Measurements from ENCODE around the gene ADCY2. TPM values are rescaled to one million over a fixed set of nuclear protein-coding genes. Genes with fewer than 3 reads are reported as not detected.

ADCY2 gene
- polyA plus RNA-seq, 1 experiment: not detected

DNA sequence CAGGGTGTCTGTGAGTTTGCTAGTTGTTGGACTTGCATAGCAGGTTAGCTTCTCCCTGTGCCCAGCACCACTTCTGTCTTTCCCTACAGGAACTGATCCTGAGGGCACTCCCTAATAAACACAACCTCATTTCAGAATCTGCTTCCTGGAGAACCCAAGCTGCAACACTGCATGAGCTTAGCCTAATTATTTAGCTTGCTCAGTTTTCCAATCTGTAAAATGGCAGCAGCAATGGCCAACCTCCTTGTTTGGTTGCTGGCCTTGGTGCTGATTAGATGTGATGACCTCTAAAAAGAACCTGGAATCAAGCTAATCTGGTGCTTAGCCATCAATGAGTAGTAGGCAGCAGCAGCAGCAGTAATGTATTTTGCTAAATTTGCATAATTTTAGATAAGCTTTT, 133.9 kb downstream of the ADCY2 start:
- DNase-seq (ENCODE audit: low read depth, low spot score): no peak
- POLR2A ChIA-PET: no interaction called here
- Histone ChIP-seq H3K27ac (ENCODE audit: low read depth, low read length) (no peak overlapping the region), H3K27me3 (ENCODE audit: control insufficient read depth, insufficient read depth, low read length) (no peaks in the 10 kb centered on the region), H3K4me3 (ENCODE audit: low read depth, low read length) (no peak overlapping the region), H3K9me3 (ENCODE audit: control insufficient read depth, insufficient read depth, low read length) (peaks cover 31% of the 10 kb centered on the region)
- TF ChIP-seq, protein P1, sequence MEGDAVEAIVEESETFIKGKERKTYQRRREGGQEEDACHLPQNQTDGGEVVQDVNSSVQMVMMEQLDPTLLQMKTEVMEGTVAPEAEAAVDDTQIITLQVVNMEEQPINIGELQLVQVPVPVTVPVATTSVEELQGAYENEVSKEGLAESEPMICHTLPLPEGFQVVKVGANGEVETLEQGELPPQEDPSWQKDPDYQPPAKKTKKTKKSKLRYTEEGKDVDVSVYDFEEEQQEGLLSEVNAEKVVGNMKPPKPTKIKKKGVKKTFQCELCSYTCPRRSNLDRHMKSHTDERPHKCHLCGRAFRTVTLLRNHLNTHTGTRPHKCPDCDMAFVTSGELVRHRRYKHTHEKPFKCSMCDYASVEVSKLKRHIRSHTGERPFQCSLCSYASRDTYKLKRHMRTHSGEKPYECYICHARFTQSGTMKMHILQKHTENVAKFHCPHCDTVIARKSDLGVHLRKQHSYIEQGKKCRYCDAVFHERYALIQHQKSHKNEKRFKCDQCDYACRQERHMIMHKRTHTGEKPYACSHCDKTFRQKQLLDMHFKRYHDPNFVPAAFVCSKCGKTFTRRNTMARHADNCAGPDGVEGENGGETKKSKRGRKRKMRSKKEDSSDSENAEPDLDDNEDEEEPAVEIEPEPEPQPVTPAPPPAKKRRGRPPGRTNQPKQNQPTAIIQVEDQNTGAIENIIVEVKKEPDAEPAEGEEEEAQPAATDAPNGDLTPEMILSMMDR (IDR thresholded peaks at IDR 0.05; ENCODE audit: low read depth, low read length): no peak
- CTCF ChIA-PET: no interaction called here

DNA sequence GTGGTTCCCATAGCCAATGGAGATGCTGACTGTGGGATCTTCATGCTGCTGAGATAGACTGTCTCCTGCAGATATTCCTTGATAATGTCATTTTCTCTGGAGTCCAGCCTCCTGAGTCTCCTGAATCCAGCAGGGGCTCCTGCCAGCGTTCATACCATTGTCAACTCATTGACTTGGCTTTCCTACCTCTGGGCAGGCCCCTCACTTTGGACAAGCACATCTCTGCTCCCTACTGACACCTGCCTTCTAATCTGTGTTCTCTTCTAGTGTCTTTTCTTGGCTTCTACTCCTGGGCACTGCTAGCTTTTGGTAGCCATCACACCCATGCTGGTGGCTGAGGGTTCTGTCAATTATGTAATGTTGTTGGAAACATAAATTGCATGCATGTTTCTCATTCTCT, 138.0 kb downstream of the ADCY2 start:
- Histone ChIP-seq H3K27me3 (ENCODE audit: control insufficient read depth, insufficient read depth, low read length) (no peaks in the 10 kb centered on the region), H3K27ac (ENCODE audit: low read depth, low read length) (no peak overlapping the region), H3K9me3 (ENCODE audit: control insufficient read depth, insufficient read depth, low read length) (peaks cover 29% of the 10 kb centered on the region), H3K4me3 (ENCODE audit: low read depth, low read length) (no peak overlapping the region)
- DNase-seq (ENCODE audit: low read depth, low spot score): no peak
- TF ChIP-seq, protein P1 (IDR thresholded peaks at IDR 0.05; ENCODE audit: low read depth, low read length): no peak
- CTCF ChIA-PET: no interaction called here
- POLR2A ChIA-PET: no interaction called here

DNA sequence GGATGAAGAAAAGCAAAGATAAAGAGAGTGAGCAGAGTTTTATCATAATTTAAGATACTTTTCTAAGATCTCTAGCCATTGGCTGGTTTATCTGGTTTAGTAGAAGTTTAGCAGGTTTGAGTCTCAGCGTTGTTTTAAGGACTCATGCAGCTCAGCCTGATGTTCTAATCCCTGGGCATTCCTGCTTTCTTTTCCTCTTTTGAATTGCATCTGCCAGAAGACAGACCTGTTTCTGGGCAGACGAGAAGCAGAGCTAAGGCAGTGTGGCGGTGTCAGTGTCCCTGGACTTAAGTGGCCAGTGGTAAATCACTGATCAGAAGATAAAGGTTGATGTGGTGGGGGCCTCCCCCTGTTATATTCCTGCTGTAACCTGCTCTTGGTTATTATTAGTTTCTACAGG, 138.6 kb downstream of the ADCY2 start:
- ChIA-PET POLR2A (no interaction called here), CTCF (no interaction called here)
- no peak overlapping the region for H3K4me3 ChIP-seq (ENCODE audit: low read depth, low read length)
- peaks cover 29% of the 10 kb centered on the region for H3K9me3 ChIP-seq (ENCODE audit: control insufficient read depth, insufficient read depth, low read length)
- DNase-seq (ENCODE audit: low read depth, low spot score): no peak
- TF ChIP-seq, protein P1 (IDR thresholded peaks at IDR 0.05; ENCODE audit: low read depth, low read length): no peak
- H3K27me3 ChIP-seq (ENCODE audit: control insufficient read depth, insufficient read depth, low read length): no peaks in the 10 kb centered on the region
- H3K27ac ChIP-seq (ENCODE audit: low read depth, low read length): no peak overlapping the region

DNA sequence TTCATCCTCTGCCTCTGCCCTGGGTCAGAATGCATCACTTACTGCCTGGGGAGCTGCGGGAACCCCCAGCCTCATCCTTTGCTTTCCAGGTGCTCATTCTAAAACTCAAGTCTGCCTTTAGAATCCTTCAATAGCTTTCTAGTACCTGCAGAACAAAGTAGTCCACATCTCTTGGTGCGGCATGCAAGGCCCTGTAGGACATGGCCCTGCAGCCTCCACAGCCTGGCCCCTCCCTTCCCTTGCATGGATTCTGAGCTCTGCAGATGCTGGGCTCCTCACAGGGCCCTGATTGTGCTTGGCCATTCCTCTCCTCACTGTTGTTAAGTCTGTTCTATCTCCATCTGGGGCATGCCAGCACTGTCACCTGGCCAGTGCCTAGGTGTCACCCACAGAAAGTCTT, 141.6 kb downstream of the ADCY2 start:
- no peaks in the 10 kb centered on the region for H3K27me3 ChIP-seq (ENCODE audit: control insufficient read depth, insufficient read depth, low read length)
- no peak overlapping the region for H3K27ac ChIP-seq (ENCODE audit: low read depth, low read length)
- no peak overlapping the region for H3K4me3 ChIP-seq (ENCODE audit: low read depth, low read length)
- H3K9me3 ChIP-seq (ENCODE audit: control insufficient read depth, insufficient read depth, low read length): peaks cover 17% of the 10 kb centered on the region
- ChIA-PET POLR2A (no interaction called here), CTCF (no interaction called here)
- DNase-seq (ENCODE audit: low read depth, low spot score): no peak
- TF ChIP-seq, protein P1 (IDR thresholded peaks at IDR 0.05; ENCODE audit: low read depth, low read length): no peak

DNA sequence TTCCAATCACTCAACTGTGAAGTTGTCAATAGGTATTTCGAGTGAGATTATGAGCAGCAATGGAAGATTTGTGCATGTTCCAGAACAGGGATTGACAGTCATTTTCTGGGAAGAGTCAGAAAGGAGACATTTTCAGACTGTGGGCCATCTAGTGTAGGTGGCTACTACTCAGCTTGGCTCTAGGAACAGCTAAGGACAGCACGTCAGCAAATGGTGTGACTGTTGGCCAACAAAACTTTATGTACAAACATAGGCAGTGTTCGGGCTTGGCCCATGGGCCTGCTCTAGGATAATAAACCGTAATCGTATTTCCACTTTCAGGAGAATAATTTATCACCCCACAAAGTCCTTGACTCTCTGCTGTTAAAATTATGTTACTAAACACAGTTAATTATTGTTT, 143.6 kb downstream of the ADCY2 start:
- DNase-seq (ENCODE audit: low read depth, low spot score): no peak
- no peak overlapping the region for H3K27ac ChIP-seq (ENCODE audit: low read depth, low read length)
- ChIA-PET CTCF (no interaction called here), POLR2A (no interaction called here)
- H3K4me3 ChIP-seq (ENCODE audit: low read depth, low read length): no peak overlapping the region
- TF ChIP-seq, protein P1 (IDR thresholded peaks at IDR 0.05; ENCODE audit: low read depth, low read length): no peak
- H3K9me3 ChIP-seq (ENCODE audit: control insufficient read depth, insufficient read depth, low read length): peaks cover 25% of the 10 kb centered on the region
- H3K27me3 ChIP-seq (ENCODE audit: control insufficient read depth, insufficient read depth, low read length): no peaks in the 10 kb centered on the region
